ENCODE results near the gene C2orf92.

DNA sequence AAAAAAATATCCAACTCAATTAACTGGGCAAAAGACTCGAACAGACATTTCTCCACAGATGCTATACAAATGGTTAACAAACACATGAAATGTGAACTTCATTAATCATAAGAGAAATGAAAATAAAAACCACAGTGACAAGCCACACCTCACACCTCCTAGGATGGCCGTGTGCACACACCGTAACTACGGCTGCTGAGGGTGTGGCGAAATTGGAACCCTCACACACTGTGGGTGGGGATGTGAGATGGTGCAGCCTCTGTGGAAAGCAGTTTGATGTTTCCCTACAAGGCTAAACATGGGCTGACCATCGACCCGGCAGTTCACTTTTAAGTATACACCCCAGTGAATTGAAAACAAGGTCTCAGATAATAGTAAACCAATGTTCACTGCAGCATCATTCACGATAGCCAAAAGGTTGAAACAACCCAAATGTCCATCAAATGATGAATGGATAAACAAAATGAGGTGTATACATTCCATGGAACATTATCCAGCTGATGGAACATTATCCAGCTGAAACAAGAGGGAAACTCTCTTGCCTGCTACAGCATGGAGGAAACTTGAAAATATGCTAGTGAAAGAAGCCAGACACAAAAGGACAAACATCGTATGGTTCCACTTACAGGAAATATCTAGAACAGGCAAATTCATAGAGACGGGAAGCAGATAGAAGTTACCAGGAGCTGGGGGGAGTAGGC lies 76.1 kb downstream of the C2orf92 start:
- TF ChIP-seq CTCF (IDR thresholded peaks at IDR 0.05) (no peak), TCF7L2 (IDR thresholded peaks at IDR 0.05; ENCODE audit: low read depth, low read length) (no peak)
- TF ChIP-seq, protein P1, sequence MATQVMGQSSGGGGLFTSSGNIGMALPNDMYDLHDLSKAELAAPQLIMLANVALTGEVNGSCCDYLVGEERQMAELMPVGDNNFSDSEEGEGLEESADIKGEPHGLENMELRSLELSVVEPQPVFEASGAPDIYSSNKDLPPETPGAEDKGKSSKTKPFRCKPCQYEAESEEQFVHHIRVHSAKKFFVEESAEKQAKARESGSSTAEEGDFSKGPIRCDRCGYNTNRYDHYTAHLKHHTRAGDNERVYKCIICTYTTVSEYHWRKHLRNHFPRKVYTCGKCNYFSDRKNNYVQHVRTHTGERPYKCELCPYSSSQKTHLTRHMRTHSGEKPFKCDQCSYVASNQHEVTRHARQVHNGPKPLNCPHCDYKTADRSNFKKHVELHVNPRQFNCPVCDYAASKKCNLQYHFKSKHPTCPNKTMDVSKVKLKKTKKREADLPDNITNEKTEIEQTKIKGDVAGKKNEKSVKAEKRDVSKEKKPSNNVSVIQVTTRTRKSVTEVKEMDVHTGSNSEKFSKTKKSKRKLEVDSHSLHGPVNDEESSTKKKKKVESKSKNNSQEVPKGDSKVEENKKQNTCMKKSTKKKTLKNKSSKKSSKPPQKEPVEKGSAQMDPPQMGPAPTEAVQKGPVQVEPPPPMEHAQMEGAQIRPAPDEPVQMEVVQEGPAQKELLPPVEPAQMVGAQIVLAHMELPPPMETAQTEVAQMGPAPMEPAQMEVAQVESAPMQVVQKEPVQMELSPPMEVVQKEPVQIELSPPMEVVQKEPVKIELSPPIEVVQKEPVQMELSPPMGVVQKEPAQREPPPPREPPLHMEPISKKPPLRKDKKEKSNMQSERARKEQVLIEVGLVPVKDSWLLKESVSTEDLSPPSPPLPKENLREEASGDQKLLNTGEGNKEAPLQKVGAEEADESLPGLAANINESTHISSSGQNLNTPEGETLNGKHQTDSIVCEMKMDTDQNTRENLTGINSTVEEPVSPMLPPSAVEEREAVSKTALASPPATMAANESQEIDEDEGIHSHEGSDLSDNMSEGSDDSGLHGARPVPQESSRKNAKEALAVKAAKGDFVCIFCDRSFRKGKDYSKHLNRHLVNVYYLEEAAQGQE (IDR thresholded peaks at IDR 0.05; ENCODE audit: insufficient read depth in 1 of 2, low read depth in 2 of 2, low read length in 1 of 2), result no peak
